Lower leg skin (tissue), 4 donors: ENCODE results near the gene TMEFF1. TPM values are rescaled to one million over a fixed set of nuclear protein-coding genes. Genes with fewer than 3 reads are reported as not detected.
"Not testable (repeated sequence)": the region's sequence is repeated elsewhere in the genome, so short reads cannot be mapped to it uniquely, and the experiment has no call there.

Source experiments
- DNase-seq, 2 donors: peaks; one replicate each; pipeline ENCODE4 v3.0.0-alpha.2; 2019; ENCODE audit warnings: low spot score in 2 of 2
- H3K4me3 ChIP-seq: fragments of 200-600 bp; sonication (generic); 2 replicates; pipeline ENCODE4 v1.5.1; 2017; ENCODE audit warnings: mild to moderate bottlenecking, low read depth; ENCODE audit not compliant: poor library complexity, severe bottlenecking
- CTCF ChIP-seq, 3 donors: fragments of 450-650 bp; IDR thresholded peaks; one replicate each; pipeline ENCODE4 v1.5.1; 2016; ENCODE audit warnings: antibody characterized with exemption in 3 of 3, mild to moderate bottlenecking in 3 of 3, moderate library complexity in 2 of 3
- POLR2A ChIP-seq, 2 donors: fragments of 450-650 bp; IDR thresholded peaks; one replicate each; pipeline ENCODE4 v1.6.1; 2016 to 2017; ENCODE audit warnings: antibody characterized with exemption in 2 of 2, mild to moderate bottlenecking in 1 of 2, moderate library complexity in 1 of 2
- WGBS, 2 donors: methylation state at CpG; one replicate each; pipeline ENCODE4 v1.1.5; 2018; 5-methylcytosine and 5-hydroxymethylcytosine counted together
- intact Hi-C: fragments of 100-400 bp; cut with DNase I; formaldehyde crosslinking; loops from one replicate; pipeline ENCODE4 v1.15.0; 2023; ENCODE audit warnings: low total_unique reads
- total RNA-seq, 4 donors: library from RNA; depleted of rRNA; stranded (reverse); fragments of >200 nt; gene quantifications; one replicate each; pipeline ENCODE4 v1.1.0, GENCODE V29; 2016

TMEFF1 gene
- total RNA-seq, 4 donors from 2014 or later = not detected

GRCh38 chr9:100525563-100525962 lies 52.6 kb downstream of the TMEFF1 start:
- TF ChIP-seq POLR2A (IDR thresholded peaks at IDR 0.05) (no peak), CTCF (IDR thresholded peaks at IDR 0.05) (no peak)
- 95 to 100% methylated on average over 2 of the region's 2 CpGs for WGBS, 2 donors
- no peak overlapping the region for H3K4me3 ChIP-seq
- DNase-seq = no peak
- intact Hi-C loops = no loop called here

GRCh38 chr9:100527180-100527794 lies 54.3 kb downstream of the TMEFF1 start:
- 92 to 93% methylated on average over 27 to 30 of the region's 30 CpGs for WGBS, 2 donors
- intact Hi-C loops, DNase-seq, H3K4me3 ChIP-seq: not testable (repeated sequence)

GRCh38 chr9:100534401-100534800 lies 61.5 kb downstream of the TMEFF1 start:
- H3K4me3 ChIP-seq = no peak overlapping the region
- WGBS, 2 donors = 69 to 72% methylated on average over 4 of the region's 4 CpGs
- DNase-seq = no peak
- intact Hi-C loops = no loop called here
- no peak for TF ChIP-seq POLR2A (IDR thresholded peaks at IDR 0.05)
- no peak for TF ChIP-seq CTCF (IDR thresholded peaks at IDR 0.05)

GRCh38 chr9:100540327-100540726 lies 67.4 kb downstream of the TMEFF1 start:
- TF ChIP-seq POLR2A (IDR thresholded peaks at IDR 0.05) (no peak), CTCF (IDR thresholded peaks at IDR 0.05) (no peak)
- no peak for DNase-seq
- intact Hi-C loops = no loop called here
- no peak overlapping the region for H3K4me3 ChIP-seq
- WGBS, 2 donors = 95 to 98% methylated on average over 10 to 11 of the region's 12 CpGs

GRCh38 chr9:100549048-100549447 lies 76.1 kb downstream of the TMEFF1 start:
- WGBS, 2 donors = 76 to 77% methylated on average over 5 of the region's 5 CpGs
- H3K4me3 ChIP-seq = no peak overlapping the region
- intact Hi-C loops = no loop called here
- DNase-seq = no peak
- TF ChIP-seq CTCF (IDR thresholded peaks at IDR 0.05) (no peak), POLR2A (IDR thresholded peaks at IDR 0.05) (no peak)

- H3K4me3 ChIP-seq = no peak overlapping the region
- DNase-seq = no peak
- intact Hi-C loops = no loop called here
- TF ChIP-seq POLR2A (IDR thresholded peaks at IDR 0.05) (no peak), CTCF (IDR thresholded peaks at IDR 0.05) (no peak)
- 18 to 74% methylated on average over 2 of the region's 2 CpGs for WGBS, 2 donors
Measured at GRCh38 chr9:100554935-100555401, 82.0 kb downstream of the TMEFF1 start.
